ENCODE measurements around the gene NKAIN2. TPM values are rescaled to one million over a fixed set of nuclear protein-coding genes. Genes with fewer than 3 reads are reported as not detected.
"Not testable (repeated sequence)": the region's sequence is repeated elsewhere in the genome, so short reads cannot be mapped to it uniquely, and the experiment has no call there.

Gene NKAIN2
- total and polyA plus RNA-seq, 8 donors, result 9.5 to 23.4 (median 18.9) TPM; not detected in 2

GRCh38 chr6:124164343-124164742 is 360.7 kb downstream of the NKAIN2 start:
- no peaks in the 10 kb centered on the region for H3K9me3 ChIP-seq
- ATAC-seq (no peak), DNase-seq (peak in 1 of 4 donors; percentile 32)

GRCh38 chr6:124167249-124167648 is 363.6 kb downstream of the NKAIN2 start:
- H3K4me1 ChIP-seq; ATAC-seq; DNase-seq; intact Hi-C loops (cut with DNase I); H3K36me3 ChIP-seq; H3K9me3 ChIP-seq; H3K4me3 ChIP-seq; H3K27me3 ChIP-seq; H3K27ac ChIP-seq: not testable (repeated sequence)

More at GRCh38 chr6:124164343-124164742, 360.7 kb downstream of the NKAIN2 start:
- no peaks in the 10 kb centered on the region for H3K36me3 ChIP-seq
- no peak overlapping the region for H3K27ac ChIP-seq
- intact Hi-C loops (cut with DNase I), result no loop called here
- H3K4me1 ChIP-seq, result no peaks in the 10 kb centered on the region
- no peak overlapping the region for H3K4me3 ChIP-seq
- TF ChIP-seq CTCF (IDR thresholded peaks at IDR 0.05), result no peak
- no peaks in the 10 kb centered on the region for H3K27me3 ChIP-seq

DNA sequence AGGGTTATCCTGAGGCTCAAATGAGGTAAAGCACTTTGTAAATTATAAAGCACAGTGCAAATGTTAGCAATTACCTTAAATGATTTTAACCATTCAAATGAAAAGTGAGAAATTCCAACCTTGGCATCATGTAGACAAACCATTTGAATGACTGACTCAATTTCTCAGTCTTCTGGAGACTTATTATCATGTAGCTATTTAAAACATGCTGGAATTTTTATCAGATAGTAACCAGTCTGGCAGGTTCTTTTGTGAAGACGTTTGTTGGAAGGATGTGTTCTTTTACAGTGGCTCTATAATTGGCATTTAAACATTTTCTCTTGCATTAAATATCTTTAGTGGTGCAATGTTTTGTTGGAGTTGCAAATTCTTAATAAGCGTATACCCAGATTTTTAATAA is 386.6 kb downstream of the NKAIN2 start:
- no peak overlapping the region for H3K27ac ChIP-seq
- H3K4me1 ChIP-seq, result no peaks in the 10 kb centered on the region
- H3K36me3 ChIP-seq, result no peaks in the 10 kb centered on the region
- H3K27me3 ChIP-seq, result no peaks in the 10 kb centered on the region
- intact Hi-C loops (cut with DNase I), result no loop called here
- peaks cover 0 to 6% of the 10 kb centered on the region in 2 donors for H3K9me3 ChIP-seq
- ATAC-seq (no peak), DNase-seq (no peak)
- H3K4me3 ChIP-seq, result no peak overlapping the region
- no peak for TF ChIP-seq CTCF (IDR thresholded peaks at IDR 0.05)

DNA sequence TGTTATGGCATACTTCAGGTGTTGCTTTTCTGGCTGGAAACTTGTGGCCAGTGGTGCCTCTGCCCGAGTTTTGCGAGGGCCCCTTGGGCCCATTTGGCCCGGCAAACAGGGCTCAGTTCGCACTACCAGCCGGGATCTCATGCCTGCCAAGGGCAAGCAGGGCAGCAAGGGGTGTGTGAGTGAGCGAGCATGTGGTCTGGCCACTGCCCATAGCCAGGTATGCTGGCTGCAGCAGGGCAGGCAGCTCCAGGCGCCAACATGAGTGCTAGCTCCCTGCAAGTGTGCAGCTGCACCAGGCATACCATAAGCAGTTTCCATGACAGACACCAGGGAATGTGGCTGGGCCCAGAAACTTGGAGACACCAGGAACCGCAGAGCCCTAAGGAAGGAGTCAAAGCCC is 389.5 kb downstream of the NKAIN2 start:
- H3K36me3 ChIP-seq, result no peaks in the 10 kb centered on the region
- no peaks in the 10 kb centered on the region for H3K27me3 ChIP-seq
- H3K9me3 ChIP-seq, result peaks cover 0 to 6% of the 10 kb centered on the region in 2 donors
- no peak for ATAC-seq
- no peaks in the 10 kb centered on the region for H3K4me1 ChIP-seq
- H3K4me3 ChIP-seq, result no peak overlapping the region
- no peak overlapping the region for H3K27ac ChIP-seq
- DNase-seq, result peak in 1 of 4 donors; percentile 43
- intact Hi-C loops (cut with DNase I), result no loop called here
- no peak for TF ChIP-seq CTCF (IDR thresholded peaks at IDR 0.05)

DNA sequence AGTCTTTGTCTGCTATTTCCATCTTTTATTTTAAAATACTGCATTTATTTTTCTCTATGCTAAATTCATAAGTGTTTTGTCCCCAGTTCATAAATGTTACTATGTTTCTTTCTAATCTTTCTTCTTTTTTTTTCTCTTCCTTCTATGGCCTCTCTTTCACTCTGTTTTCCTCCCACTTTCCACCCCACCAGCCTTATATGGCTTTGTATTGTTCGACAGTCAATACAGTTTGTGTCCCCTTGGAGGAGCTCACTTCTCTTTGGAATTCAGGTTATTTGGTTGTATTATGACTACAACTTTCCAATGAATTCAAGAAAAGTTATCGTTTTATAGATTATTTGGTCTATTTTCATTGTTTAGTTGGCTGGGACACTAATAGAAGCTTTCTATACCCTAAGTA is 393.5 kb downstream of the NKAIN2 start:
- intact Hi-C loops (cut with DNase I), result no loop called here
- H3K4me1 ChIP-seq, result no peaks in the 10 kb centered on the region

More for the DNA sequence above, 393.5 kb downstream of the NKAIN2 start:
- Histone ChIP-seq H3K27me3 (no peaks in the 10 kb centered on the region), H3K9me3 (peaks cover 0 to 6% of the 10 kb centered on the region in 2 donors), H3K36me3 (no peaks in the 10 kb centered on the region), H3K4me3 (no peak overlapping the region), H3K27ac (no peak overlapping the region)
- no peak for TF ChIP-seq CTCF (IDR thresholded peaks at IDR 0.05)
- ATAC-seq (no peak), DNase-seq (no peak)
